Osteocyte (in vitro differentiated cells): ENCODE measurements around the gene EZH1. TPM values are rescaled to one million over a fixed set of nuclear protein-coding genes. Genes with fewer than 3 reads are reported as not detected.

Experiments
- DNase-seq: peaks from one replicate; pipeline ENCODE4 v3.0.0; 2021; ENCODE audit warnings: mixed read lengths; ENCODE audit not compliant: unreplicated experiment; ENCODE audit errors: extremely low spot score
- H3K27ac Mint-ChIP-seq: one replicate; pipeline ENCODE4 v1.8.0; 2021; ENCODE audit warnings: mild to moderate bottlenecking, mixed read lengths; ENCODE audit not compliant: unreplicated experiment
- H3K27me3 Mint-ChIP-seq: one replicate; pipeline ENCODE4 v1.8.0; 2021; ENCODE audit warnings: mixed read lengths; ENCODE audit not compliant: unreplicated experiment
- H3K36me3 Mint-ChIP-seq: one replicate; pipeline ENCODE4 v1.8.0; 2021; ENCODE audit warnings: mixed read lengths; ENCODE audit not compliant: unreplicated experiment
- H3K4me1 Mint-ChIP-seq: one replicate; pipeline ENCODE4 v1.8.0; 2021; ENCODE audit warnings: mixed read lengths; ENCODE audit not compliant: unreplicated experiment
- H3K4me3 Mint-ChIP-seq: one replicate; pipeline ENCODE4 v1.8.0; 2021; ENCODE audit warnings: mild to moderate bottlenecking, moderate library complexity, mixed read lengths; ENCODE audit not compliant: unreplicated experiment
- H3K9me3 Mint-ChIP-seq: one replicate; pipeline ENCODE4 v1.8.0; 2021; ENCODE audit warnings: mixed read lengths; ENCODE audit not compliant: unreplicated experiment
- total RNA-seq: library from RNA; stranded (reverse); gene quantifications from 2 replicates; pipeline ENCODE4 v1.2.1, GENCODE V29; 2021
- TF ChIP-seq, protein P1 (sequence below): fragments of 200-600 bp; sonication (generic); IDR thresholded peaks from 2 replicates; pipeline ENCODE4 v1.5.0; 2021; ENCODE audit warnings: antibody characterized with exemption, mild to moderate bottlenecking, moderate library complexity

The EZH1 gene
- total RNA-seq, 1 donor from 2014 or later: 44.8 TPM

DNA sequence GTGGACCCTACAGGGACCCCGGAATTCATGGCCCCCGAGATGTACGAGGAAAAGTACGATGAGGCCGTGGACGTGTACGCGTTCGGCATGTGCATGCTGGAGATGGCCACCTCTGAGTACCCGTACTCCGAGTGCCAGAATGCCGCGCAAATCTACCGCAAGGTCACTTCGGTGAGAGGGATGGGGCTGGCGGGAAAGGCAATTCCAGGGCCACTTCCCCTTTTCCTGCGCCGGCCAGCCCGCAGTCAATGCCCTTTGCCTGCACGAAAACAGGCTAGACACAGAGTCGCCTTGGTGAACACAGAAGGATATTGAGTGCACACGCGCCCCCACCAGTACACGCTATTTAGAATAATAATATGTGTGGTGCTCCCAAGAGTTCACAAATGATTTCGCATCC, 39.6 kb upstream of the EZH1 start:
- H3K36me3 Mint-ChIP-seq: no peaks in the 10 kb centered on the region
- H3K27ac Mint-ChIP-seq: no peak overlapping the region
- no peak overlapping the region for H3K4me3 Mint-ChIP-seq
- DNase-seq: no peak
- no peaks in the 10 kb centered on the region for H3K9me3 Mint-ChIP-seq
- peaks cover 13% of the 10 kb centered on the region for H3K4me1 Mint-ChIP-seq
- TF ChIP-seq, protein P1, sequence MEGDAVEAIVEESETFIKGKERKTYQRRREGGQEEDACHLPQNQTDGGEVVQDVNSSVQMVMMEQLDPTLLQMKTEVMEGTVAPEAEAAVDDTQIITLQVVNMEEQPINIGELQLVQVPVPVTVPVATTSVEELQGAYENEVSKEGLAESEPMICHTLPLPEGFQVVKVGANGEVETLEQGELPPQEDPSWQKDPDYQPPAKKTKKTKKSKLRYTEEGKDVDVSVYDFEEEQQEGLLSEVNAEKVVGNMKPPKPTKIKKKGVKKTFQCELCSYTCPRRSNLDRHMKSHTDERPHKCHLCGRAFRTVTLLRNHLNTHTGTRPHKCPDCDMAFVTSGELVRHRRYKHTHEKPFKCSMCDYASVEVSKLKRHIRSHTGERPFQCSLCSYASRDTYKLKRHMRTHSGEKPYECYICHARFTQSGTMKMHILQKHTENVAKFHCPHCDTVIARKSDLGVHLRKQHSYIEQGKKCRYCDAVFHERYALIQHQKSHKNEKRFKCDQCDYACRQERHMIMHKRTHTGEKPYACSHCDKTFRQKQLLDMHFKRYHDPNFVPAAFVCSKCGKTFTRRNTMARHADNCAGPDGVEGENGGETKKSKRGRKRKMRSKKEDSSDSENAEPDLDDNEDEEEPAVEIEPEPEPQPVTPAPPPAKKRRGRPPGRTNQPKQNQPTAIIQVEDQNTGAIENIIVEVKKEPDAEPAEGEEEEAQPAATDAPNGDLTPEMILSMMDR: no peak
- peaks cover 16% of the 10 kb centered on the region for H3K27me3 Mint-ChIP-seq

DNA sequence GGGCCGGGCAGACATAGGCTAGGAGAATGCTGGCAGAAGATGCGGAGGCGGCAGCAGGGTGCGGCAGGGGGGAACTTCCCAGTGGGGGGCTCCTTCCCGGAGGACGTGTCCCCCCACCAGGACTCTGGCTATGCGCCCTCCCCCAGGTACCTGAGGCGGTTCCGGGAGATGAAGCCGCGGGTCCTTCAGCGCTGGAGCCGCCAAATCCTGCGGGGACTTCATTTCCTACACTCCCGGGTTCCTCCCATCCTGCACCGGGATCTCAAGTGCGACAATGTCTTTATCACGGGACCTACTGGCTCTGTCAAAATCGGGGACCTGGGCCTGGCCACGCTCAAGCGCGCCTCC, 38.9 kb upstream of the EZH1 start:
- Mint-ChIP-seq H3K36me3 (peaks cover 3% of the 10 kb centered on the region), H3K4me3 (no peak overlapping the region), H3K4me1 (peaks cover 13% of the 10 kb centered on the region), H3K9me3 (no peaks in the 10 kb centered on the region), H3K27ac (no peak overlapping the region), H3K27me3 (peaks cover 16% of the 10 kb centered on the region)
- TF ChIP-seq, protein P1: no peak
- DNase-seq: no peak

DNA sequence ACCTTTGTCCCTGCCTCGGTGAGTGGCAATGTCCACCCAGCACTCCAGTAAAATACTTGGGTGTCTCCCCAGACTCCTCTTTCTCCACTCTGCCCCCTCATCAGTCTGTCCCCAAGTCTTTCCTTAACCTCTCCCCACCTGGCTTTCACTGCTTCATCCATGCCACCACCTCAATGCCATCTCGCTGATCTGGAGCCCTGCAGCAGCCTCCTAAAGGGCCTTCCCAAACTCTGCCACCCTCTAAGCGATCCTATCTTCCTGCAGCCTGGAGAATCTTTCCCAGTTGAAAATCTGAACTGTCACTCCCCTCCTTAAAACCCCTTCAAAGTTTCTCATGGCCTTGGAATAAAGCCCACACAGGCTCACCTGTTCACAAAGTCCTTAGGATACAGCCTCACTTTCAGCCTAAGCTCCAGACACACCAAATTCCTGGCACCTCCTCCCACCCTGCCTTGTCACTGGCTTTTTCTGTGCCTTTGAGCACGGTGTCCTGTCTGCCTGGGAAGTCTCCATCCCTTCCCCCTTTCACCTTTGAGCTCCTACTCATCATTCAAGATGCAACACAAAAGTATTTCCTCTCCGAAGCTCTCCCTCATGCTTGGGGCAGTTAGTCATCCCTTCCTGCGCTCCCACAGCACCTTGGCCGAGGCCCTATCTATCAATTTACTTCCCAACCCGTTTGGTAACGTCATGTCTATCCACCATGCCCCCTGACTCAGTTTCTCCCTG, 38.4 kb upstream of the EZH1 start:
- Mint-ChIP-seq H3K27ac (peak overlapping the region; percentile 11), H3K27me3 (peaks cover 16% of the 10 kb centered on the region), H3K4me3 (no peak overlapping the region), H3K4me1 (peaks cover 13% of the 10 kb centered on the region), H3K36me3 (peaks cover 7% of the 10 kb centered on the region), H3K9me3 (no peaks in the 10 kb centered on the region)
- no peak for DNase-seq
- TF ChIP-seq, protein P1: no peak

DNA sequence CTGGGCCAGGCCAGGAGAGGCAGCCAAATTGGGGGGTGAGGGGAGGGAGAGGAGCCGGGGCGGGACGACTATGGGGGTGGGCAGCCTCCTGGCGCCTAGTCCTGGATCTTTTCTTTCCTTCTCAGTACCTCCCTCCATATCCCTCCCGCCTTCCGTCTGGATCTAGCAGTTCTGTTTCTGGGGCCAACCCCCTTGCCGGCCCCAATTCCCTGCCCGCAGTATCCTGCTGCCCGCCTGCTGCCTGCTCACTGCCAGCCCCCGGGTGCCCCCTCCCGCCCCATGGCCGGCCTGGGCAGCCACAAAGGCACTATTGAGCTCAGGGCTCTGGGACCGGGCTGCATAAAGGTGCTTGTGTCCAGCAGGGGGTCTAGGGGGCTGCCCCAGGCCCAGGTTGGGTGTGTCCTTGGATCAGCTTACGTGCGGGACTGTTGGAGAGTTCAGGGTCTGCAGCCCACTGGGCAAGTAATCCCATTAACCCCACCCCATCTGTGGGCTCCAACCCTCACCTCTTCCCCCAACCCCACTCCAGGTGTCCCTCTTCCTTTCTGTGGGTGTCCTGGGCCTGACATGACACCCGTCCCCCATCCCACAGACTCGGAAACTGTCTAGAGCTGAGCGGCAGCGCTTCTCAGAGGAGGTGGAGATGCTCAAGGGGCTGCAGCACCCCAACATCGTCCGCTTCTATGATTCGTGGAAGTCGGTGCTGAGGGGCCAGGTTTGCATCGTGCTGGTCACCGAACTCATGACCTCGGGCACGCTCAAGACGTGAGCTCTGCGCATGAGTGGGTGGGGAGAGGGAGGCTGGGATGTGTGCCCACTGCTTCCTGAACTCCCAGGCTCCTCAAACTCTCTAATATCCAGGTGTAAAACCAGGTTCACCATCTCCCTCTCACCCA, 37.6 kb upstream of the EZH1 start:
- no peaks in the 10 kb centered on the region for H3K9me3 Mint-ChIP-seq
- TF ChIP-seq, protein P1: no peak
- H3K27ac Mint-ChIP-seq: no peak overlapping the region
- peaks cover 13% of the 10 kb centered on the region for H3K4me1 Mint-ChIP-seq
- H3K27me3 Mint-ChIP-seq: peaks cover 16% of the 10 kb centered on the region
- no peak for DNase-seq
- no peak overlapping the region for H3K4me3 Mint-ChIP-seq
- peaks cover 11% of the 10 kb centered on the region for H3K36me3 Mint-ChIP-seq

DNA sequence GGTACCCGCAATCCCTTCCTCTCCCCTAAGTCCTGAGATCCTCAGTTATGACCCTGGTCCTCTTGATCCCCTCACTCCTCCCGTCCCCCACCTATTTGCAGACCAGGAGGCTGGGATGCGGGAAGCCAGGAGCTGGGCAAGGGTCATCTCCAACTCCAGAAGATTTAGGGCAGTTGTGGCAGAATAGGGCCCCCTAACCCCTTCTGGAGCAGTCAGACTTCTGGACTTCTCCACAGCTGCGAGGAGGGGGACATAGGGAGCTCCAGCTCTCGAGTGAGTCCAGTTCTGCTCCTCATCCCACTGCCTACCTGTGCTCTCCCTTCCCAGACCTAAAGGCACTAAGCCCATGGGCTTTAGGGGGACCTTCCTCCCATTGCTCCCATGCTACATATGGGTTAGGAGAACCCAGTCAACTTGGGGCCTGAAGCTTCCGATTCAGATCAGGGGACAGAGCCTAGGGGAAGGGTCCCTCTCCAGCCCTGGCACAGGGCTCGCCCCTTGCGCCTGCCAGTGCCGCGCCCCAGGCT, 36.9 kb upstream of the EZH1 start:
- Mint-ChIP-seq H3K4me3 (peak overlapping the region; percentile 62), H3K27ac (no peak overlapping the region), H3K9me3 (no peaks in the 10 kb centered on the region), H3K4me1 (peaks cover 13% of the 10 kb centered on the region), H3K27me3 (peaks cover 16% of the 10 kb centered on the region), H3K36me3 (peaks cover 11% of the 10 kb centered on the region)
- TF ChIP-seq, protein P1: no peak
- no peak for DNase-seq
